Neuron (in vitro differentiated cells): ENCODE measurements around the gene ATP23.

Experiments
- H2AFZ ChIP-seq: one replicate; pipeline ENCODE4 v1.6.1; 2013; ENCODE audit warnings: low read depth, mild to moderate bottlenecking, inconsistent platforms, low read length, moderate library complexity
- H3K27me3 ChIP-seq: one replicate; pipeline ENCODE4 v1.6.1; 2013; ENCODE audit warnings: low read length; ENCODE audit not compliant: insufficient read depth
- H3K36me3 ChIP-seq: one replicate; pipeline ENCODE4 v1.6.1; 2013; ENCODE audit warnings: low read length; ENCODE audit not compliant: insufficient read depth
- H3K4me1 ChIP-seq: one replicate; pipeline ENCODE4 v1.6.1; 2013; ENCODE audit warnings: low read length; ENCODE audit not compliant: insufficient read depth
- H3K4me3 ChIP-seq: 2 replicates; pipeline ENCODE4 v1.5.1; 2013; ENCODE audit warnings: mild to moderate bottlenecking, low read length, moderate library complexity
- H3K9me3 ChIP-seq: one replicate; pipeline ENCODE4 v1.6.1; 2013; ENCODE audit warnings: low read length

Gene ATP23

DNA sequence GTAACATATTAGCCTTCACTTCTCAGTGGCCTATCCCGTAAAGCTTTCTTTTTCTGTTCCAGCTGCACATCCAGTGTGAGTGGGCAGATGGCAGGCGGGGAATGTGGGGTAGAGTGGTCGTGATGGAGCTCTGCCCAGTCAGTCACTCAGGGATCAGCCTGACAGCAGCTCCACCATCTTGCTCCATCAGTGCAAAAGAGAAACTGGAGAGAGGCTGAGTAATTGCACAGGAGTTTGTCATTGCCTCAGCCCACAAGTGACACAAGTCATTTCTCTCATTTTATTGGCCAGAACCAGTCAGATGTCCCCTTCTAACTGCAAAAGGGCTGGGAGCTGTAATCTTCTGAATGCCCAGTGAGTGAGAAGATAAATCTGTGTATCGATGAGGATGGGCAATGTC is 66.5 kb downstream of the ATP23 start:
- H3K27me3 ChIP-seq, result no peaks in the 10 kb centered on the region
- no peak overlapping the region for H3K4me3 ChIP-seq
- H2AFZ ChIP-seq, result no peak overlapping the region
- H3K9me3 ChIP-seq, result no peaks in the 10 kb centered on the region
- H3K36me3 ChIP-seq, result no peaks in the 10 kb centered on the region
- no peaks in the 10 kb centered on the region for H3K4me1 ChIP-seq

DNA sequence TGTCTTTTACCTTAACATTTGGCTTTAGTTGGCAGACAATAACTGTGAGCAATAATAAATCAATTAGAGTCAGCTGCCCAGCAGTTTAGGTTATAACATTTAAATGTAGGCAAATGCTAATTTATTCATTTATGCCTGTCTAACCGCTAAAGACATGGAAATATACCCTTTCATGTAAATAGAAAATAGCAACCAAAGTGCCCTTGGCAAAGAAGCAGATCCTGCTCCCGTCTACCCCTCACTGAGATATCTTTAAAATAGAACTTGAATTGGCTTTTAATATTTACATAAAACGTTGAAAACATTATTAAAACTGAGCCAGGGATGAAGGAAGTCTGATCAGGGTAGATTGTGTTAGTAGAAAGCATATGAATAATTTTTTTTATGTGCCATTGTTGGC is 67.3 kb downstream of the ATP23 start:
- no peak overlapping the region for H2AFZ ChIP-seq
- no peaks in the 10 kb centered on the region for H3K4me1 ChIP-seq
- no peaks in the 10 kb centered on the region for H3K9me3 ChIP-seq
- H3K36me3 ChIP-seq, result no peaks in the 10 kb centered on the region
- H3K27me3 ChIP-seq, result no peaks in the 10 kb centered on the region
- no peak overlapping the region for H3K4me3 ChIP-seq
